Inferior parietal cortex (tissue), 1 donor: Measurements from ENCODE around the gene ING2.
"Not testable (repeated sequence)": the region's sequence is repeated elsewhere in the genome, so short reads cannot be mapped to it uniquely, and the experiment has no call there.

ENCODE experiments used
- DNase-seq: peaks from one replicate; pipeline ENCODE4 v3.0.0-alpha.2; 2016; ENCODE audit errors: extremely low spot score

The ING2 gene

GRCh38 chr4:183550345-183551093 is 45.7 kb downstream of the ING2 start:
- DNase-seq: no peak

- no peak for DNase-seq
These were observed 47.7 kb downstream of the ING2 start for GRCh38 chr4:183552274-183553146.

- not testable (repeated sequence) for DNase-seq
These were observed 48.3 kb downstream of the ING2 start for GRCh38 chr4:183553147-183553478.

DNA sequence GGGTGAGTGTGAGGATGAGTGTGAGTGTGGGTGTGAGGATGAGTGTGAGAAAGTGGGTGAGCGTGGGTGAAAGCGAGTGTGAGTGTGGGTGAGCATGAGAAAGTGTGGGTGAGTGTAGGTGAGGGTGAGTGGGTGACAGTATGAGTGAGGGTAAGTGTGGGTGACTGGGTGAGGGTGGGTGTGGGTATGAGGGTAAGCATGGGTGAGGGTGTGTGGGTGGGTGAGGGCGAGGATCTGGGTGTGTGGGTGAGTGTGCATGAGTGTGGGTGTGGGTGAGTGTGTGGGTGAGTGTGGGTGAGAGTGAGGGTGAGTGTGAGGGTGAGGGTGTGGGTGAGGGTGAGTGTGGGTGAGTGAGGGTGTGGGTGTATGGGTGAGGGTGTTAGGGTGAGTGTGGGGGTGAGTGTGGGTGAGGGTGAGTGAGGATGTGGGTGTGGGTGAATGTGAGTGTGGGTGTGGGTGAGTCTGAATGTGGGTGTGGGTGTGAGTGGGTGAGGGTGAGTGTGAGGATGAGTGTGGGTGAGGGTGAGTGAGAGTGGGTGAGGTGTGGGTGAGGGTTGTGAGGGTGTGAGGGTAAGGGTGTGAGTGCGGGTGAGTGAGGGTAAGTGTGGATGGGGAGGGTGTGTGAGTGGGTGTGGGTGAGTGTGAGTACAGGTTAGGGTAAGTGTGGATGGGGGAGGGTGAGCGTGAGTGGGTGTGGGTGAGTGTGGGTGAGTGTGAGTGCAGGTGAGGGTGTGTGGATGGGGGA is 48.9 kb downstream of the ING2 start:
- no peak for DNase-seq

DNA sequence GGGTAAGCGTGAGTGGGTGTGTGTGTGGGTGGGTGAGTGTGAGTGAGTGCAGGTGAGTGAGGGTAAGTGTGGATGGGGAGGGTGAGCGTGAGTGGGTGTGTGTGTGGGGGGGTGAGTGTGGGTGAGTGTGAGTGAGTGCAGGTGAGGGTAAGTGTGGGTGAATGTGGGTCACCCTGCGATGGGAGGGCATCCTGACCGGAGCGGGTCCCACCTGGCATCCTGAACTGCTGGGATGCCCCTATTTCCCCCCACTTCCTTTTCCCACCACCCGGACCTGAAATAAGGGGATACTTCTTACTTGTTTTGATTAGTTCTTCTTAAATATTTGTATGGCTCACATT is 49.5 kb downstream of the ING2 start:
- DNase-seq: no peak

DNA sequence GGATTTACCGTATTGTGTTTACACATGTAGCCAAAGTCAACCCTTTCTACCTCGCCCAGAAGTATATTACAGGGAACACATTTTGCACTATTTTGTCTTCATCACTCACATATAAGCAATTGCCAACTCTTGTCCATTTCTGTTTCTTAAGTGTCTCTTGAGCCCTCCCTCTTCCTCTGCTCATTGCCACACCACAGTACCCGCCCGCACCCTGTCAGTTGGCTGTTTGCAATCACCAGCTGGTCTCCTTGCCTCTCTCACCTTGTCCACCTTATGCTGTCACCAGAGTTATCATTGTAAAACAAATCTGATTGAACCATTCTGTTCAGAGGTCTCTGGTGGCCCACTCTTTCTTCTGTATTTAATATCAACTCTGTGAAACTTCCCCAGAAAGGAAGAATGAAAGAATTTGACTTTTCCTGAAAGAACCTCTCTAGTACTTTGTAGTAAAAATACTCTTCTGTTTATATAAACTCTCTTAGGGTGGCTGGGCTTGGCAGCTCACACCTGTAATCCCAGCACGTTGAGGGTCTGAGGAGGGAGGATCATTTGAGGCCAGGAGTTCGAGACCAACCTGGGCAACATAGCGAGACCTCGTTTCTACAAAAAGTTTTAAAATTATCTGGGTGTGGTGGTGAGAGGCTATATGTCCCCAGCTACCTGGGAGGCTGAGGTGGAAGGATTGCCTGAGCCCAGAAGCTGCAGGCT is 50.2 kb downstream of the ING2 start:
- no peak for DNase-seq

DNA sequence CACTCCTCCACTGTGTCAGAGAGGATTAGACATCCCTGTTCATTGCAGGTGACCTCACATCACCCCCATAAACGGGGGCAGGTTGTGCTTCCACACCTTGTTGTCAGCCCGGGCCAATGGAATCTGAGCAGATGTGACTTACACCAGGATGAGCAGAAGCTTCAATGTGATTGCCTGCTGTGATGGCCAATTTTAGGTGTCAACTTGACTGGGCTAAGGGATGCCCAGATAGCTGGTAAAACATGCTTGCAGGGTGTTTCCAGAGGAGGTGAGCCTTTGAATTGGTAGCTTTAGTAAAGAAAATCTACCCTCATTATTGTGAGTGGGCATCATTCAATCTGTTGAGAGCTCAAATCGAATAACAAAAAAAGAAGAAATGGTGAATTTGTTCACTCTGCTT is 52.1 kb downstream of the ING2 start:
- DNase-seq: no peak

DNA sequence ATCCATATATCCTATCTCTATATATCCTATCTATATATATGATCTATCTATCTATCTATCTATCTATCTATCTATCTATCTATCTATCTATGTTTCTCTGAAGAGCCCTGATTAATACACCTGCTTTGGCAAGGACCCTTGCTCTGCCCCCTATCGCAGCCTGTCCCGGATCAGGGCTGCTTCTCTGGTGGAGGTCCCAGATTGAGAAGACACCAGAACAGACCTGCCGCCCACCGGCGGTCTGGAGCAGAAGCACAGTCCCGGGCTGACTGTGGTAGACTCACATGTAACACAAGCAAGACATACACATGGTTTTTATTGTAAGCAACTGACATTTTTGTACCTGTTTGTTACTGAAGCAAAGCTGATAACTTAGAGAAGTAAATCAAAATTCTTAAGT is 52.8 kb downstream of the ING2 start:
- DNase-seq: no peak

DNA sequence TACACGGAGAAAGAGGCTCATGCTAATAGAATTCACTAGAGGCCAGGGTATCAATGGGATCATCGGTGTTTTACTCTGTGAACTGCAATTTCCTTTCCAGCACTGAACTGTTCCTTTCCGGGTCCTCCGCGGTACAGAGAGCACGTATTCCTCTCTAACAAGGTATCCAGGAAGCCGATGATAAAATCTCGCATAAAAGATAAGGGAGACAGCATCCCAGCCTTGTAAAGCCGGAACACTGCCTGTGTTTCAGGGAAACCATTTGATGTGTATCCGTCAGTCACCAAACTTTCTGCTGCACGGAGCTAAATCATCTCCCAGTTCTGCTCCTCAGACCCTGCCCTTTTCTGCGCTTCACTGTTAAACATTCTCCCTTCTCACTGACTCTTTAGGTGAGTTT is 54.0 kb downstream of the ING2 start:
- no peak for DNase-seq

DNA sequence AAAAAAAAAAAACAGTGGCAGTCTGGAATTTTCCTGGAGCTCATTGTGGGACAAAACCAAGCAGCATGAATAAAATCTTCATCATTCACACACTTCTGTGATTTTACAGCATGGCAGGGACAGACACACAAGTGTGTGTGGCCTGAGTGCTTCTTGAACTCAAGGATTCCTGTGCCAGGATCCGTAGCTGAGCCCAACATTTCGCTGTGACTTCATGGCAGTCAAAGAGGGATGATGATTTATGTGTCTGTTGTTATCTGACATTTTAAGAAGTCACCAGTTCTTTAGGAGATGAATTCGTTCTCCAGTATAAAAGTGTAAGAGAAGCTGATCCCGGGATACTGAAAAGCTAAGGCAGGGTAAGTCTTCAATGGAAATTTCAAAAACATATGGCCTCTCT is 57.0 kb downstream of the ING2 start:
- no peak for DNase-seq
